Glomerular endothelial cell (primary cell): ENCODE results near the gene EPM2A. TPM values are rescaled to one million over a fixed set of nuclear protein-coding genes. Genes with fewer than 3 reads are reported as not detected.
"Not testable (repeated sequence)": the region's sequence is repeated elsewhere in the genome, so short reads cannot be mapped to it uniquely, and the experiment has no call there.

ENCODE experiments used
- DNase-seq: peaks from one replicate; pipeline ENCODE4 v3.0.0-alpha.2; 2011; ENCODE audit warnings: low read depth, low spot score; ENCODE audit errors: extremely low read depth
- total RNA-seq: library from RNA; depleted of rRNA; stranded (reverse); fragments of >200 nt; gene quantifications from 2 replicates; pipeline ENCODE4 v1.2.3, GENCODE V29; 2015

Gene EPM2A
- 3.3 and 4.3 TPM in 2 replicates for total RNA-seq

- no peak for DNase-seq
These were observed at the start of gene EPM2A for GRCh38 chr6:145735356-145736165. EPM2A (minus strand) TSS chr6:145735520; CDS start chr6:145735498, 22 bp downstream.

- no peak for DNase-seq
These were observed 49.4 kb upstream of the EPM2A start for GRCh38 chr6:145784683-145785082.

- DNase-seq, result no peak
These were observed 48.5 kb upstream of the EPM2A start for GRCh38 chr6:145783796-145784195.

- no peak for DNase-seq
These were observed 37.5 kb upstream of the EPM2A start for GRCh38 chr6:145772846-145773245.

GRCh38 chr6:145765449-145765848 is 30.1 kb upstream of the EPM2A start:
- DNase-seq, result no peak

GRCh38 chr6:145763742-145764141 is 28.4 kb upstream of the EPM2A start:
- no peak for DNase-seq

GRCh38 chr6:145761584-145761983 is 26.3 kb upstream of the EPM2A start:
- DNase-seq, result no peak

GRCh38 chr6:145758113-145758512 is 22.8 kb upstream of the EPM2A start:
- DNase-seq, result no peak

- no peak for DNase-seq
These were observed 20.9 kb upstream of the EPM2A start for GRCh38 chr6:145756170-145756662.

GRCh38 chr6:145755682-145756081 is 20.4 kb upstream of the EPM2A start:
- no peak for DNase-seq

GRCh38 chr6:145752638-145753037 is 17.3 kb upstream of the EPM2A start:
- DNase-seq, result no peak

- DNase-seq, result no peak
These were observed 14.3 kb upstream of the EPM2A start for GRCh38 chr6:145749632-145750031.

- DNase-seq, result no peak
These were observed 10.5 kb upstream of the EPM2A start for GRCh38 chr6:145745861-145746260.

- no peak for DNase-seq
These were observed 9.3 kb upstream of the EPM2A start for GRCh38 chr6:145744619-145745018.

GRCh38 chr6:145743332-145743731 is 8.0 kb upstream of the EPM2A start:
- DNase-seq, result no peak

- DNase-seq, result not testable (repeated sequence)
These were observed 7.2 kb upstream of the EPM2A start for GRCh38 chr6:145742472-145742871.

- not testable (repeated sequence) for DNase-seq
These were observed 4.4 kb upstream of the EPM2A start for GRCh38 chr6:145739685-145740084.

GRCh38 chr6:145738265-145738664 is 2.9 kb upstream of the EPM2A start:
- DNase-seq, result no peak

- no peak for DNase-seq
These were observed 1.4 kb upstream of the EPM2A start for GRCh38 chr6:145736661-145737144.

GRCh38 chr6:145734486-145735355 is 599 bp downstream of the EPM2A start:
- DNase-seq, result no peak

GRCh38 chr6:145733810-145734209 is 1.5 kb downstream of the EPM2A start:
- no peak for DNase-seq
